Caco-2 (cell line): Measurements from ENCODE around the gene NRXN3. TPM values are rescaled to one million over a fixed set of nuclear protein-coding genes. Genes with fewer than 3 reads are reported as not detected.

ENCODE experiments used
- BruUV-seq: library from RNA; stranded (reverse); fragments of 400-500 nt; replicated peaks from 2 replicates; lab custom pipeline; 2021; lab: Mats Ljungman, UMichigan
- CTCF ChIA-PET: fragments of 300-600 bp; sonication (Branson Sonifier 250); formaldehyde crosslinking; loops from one replicate; lab custom pipeline; 2022; ENCODE audit warnings: antibody characterized with exemption; lab: Charles Lee
- POLR2A ChIA-PET: fragments of 300-600 bp; sonication (Branson Sonifier 250); formaldehyde crosslinking; loops from one replicate; lab custom pipeline; 2022; ENCODE audit warnings: antibody characterized with exemption; lab: Charles Lee
- DNase-seq, 2 experiments: peaks; one replicate each; pipeline versions ENCODE4 v3.0.0 to v3.0.0-alpha.2; 2020 to 2022
- H3K27me3 ChIP-seq: replicated peaks from 2 replicates; pipeline ENCODE4 v1.6.0; 2011; ENCODE audit warnings: low read length; ENCODE audit not compliant: control insufficient read depth, insufficient read depth
- H3K36me3 ChIP-seq: 2 replicates; pipeline ENCODE4 v1.5.1; 2011; ENCODE audit warnings: low read length; ENCODE audit not compliant: control insufficient read depth, insufficient read depth
- H3K4me1 ChIP-seq: fragments of 250-450 bp; sonication (Bioruptor Pico); 2 replicates; pipeline ENCODE4 v1.5.1; 2020; ENCODE audit warnings: mild to moderate bottlenecking
- H3K4me3 ChIP-seq: 2 replicates; pipeline ENCODE4 v1.5.1; 2011; ENCODE audit warnings: low read depth, mild to moderate bottlenecking, control low read depth, low read length
- H3K9me3 ChIP-seq: fragments of 250-450 bp; sonication (Bioruptor Pico); 2 replicates; pipeline ENCODE4 v1.5.1; 2020; ENCODE audit warnings: mild to moderate bottlenecking, moderate library complexity
- H3K27ac Mint-ChIP-seq: one replicate; pipeline ENCODE4 v1.8.0; 2022; ENCODE audit warnings: mixed read lengths; ENCODE audit not compliant: unreplicated experiment
- H3K27me3 Mint-ChIP-seq: one replicate; pipeline ENCODE4 v1.8.0; 2022; ENCODE audit warnings: mixed read lengths; ENCODE audit not compliant: insufficient read depth, unreplicated experiment
- H3K36me3 Mint-ChIP-seq: one replicate; pipeline ENCODE4 v1.8.0; 2022; ENCODE audit warnings: mild to moderate bottlenecking, mixed read lengths; ENCODE audit not compliant: insufficient read depth, unreplicated experiment
- H3K4me1 Mint-ChIP-seq: one replicate; pipeline ENCODE4 v1.8.0; 2022; ENCODE audit warnings: low read depth, mixed read lengths; ENCODE audit not compliant: unreplicated experiment
- H3K4me3 Mint-ChIP-seq: one replicate; pipeline ENCODE4 v1.8.0; 2022; ENCODE audit warnings: mild to moderate bottlenecking, moderate library complexity, mixed read lengths; ENCODE audit not compliant: unreplicated experiment
- H3K9me3 Mint-ChIP-seq: one replicate; pipeline ENCODE4 v1.8.0; 2022; ENCODE audit warnings: mixed read lengths; ENCODE audit not compliant: unreplicated experiment
- intact Hi-C: fragments of 100-400 bp; cut with micrococcal nuclease; formaldehyde crosslinking; loops from one replicate; pipeline ENCODE4 v1.10.0; 2022; ENCODE audit not compliant: unreplicated experiment
- total RNA-seq: library from RNA; stranded (reverse); gene quantifications from 2 replicates; pipeline ENCODE4 v1.2.3, GENCODE V29; 2022
- TF ChIP-seq, protein P1 (sequence below), 2 experiments: fragments of 200-600 bp in 1 of 2; IDR thresholded peaks; 1 replicate in 1 of 2; 2 replicates in 1 of 2; pipeline versions ENCODE4 v1.5.1 to v1.8.0; 2011 to 2022; ENCODE audit warnings: antibody characterized with exemption in 1 of 2, control low read depth in 1 of 2, inconsistent platforms in 1 of 2, low read depth in 1 of 2, low read length in 1 of 2, mild to moderate bottlenecking in 1 of 2, moderate library complexity in 1 of 2; ENCODE audit not compliant: insufficient read depth in 1 of 2, severe bottlenecking in 1 of 2, unreplicated experiment in 1 of 2

The NRXN3 gene
- total RNA-seq, 1 experiment from 2014 or later, result 12.4 TPM

- Mint-ChIP-seq H3K4me3 (no peak overlapping the region), H3K4me1 (peaks cover 8% of the 10 kb centered on the region), H3K27ac (no peak overlapping the region), H3K36me3 (no peaks in the 10 kb centered on the region), H3K9me3 (no peaks in the 10 kb centered on the region), H3K27me3 (no peaks in the 10 kb centered on the region)
- Histone ChIP-seq H3K27me3 (no peaks in the 10 kb centered on the region), H3K36me3 (no peaks in the 10 kb centered on the region), H3K4me1 (peaks cover 15% of the 10 kb centered on the region), H3K4me3 (no peak overlapping the region), H3K9me3 (no peaks in the 10 kb centered on the region)
- CTCF ChIA-PET, result no interaction called here
- DNase-seq, result no peak
- POLR2A ChIA-PET, result no interaction called here
- intact Hi-C loops, result no loop called here
- no TSS peak for BruUV-seq
- TF ChIP-seq, protein P1, sequence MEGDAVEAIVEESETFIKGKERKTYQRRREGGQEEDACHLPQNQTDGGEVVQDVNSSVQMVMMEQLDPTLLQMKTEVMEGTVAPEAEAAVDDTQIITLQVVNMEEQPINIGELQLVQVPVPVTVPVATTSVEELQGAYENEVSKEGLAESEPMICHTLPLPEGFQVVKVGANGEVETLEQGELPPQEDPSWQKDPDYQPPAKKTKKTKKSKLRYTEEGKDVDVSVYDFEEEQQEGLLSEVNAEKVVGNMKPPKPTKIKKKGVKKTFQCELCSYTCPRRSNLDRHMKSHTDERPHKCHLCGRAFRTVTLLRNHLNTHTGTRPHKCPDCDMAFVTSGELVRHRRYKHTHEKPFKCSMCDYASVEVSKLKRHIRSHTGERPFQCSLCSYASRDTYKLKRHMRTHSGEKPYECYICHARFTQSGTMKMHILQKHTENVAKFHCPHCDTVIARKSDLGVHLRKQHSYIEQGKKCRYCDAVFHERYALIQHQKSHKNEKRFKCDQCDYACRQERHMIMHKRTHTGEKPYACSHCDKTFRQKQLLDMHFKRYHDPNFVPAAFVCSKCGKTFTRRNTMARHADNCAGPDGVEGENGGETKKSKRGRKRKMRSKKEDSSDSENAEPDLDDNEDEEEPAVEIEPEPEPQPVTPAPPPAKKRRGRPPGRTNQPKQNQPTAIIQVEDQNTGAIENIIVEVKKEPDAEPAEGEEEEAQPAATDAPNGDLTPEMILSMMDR (IDR thresholded peaks at IDR 0.05; ENCODE audit: insufficient read depth in 1 of 2, low read depth in 1 of 2, low read length in 1 of 2, severe bottlenecking in 1 of 2, unreplicated experiment in 1 of 2), result no peak
Measured at GRCh38 chr14:79083356-79083755, 913.2 kb downstream of the NRXN3 start.

DNA sequence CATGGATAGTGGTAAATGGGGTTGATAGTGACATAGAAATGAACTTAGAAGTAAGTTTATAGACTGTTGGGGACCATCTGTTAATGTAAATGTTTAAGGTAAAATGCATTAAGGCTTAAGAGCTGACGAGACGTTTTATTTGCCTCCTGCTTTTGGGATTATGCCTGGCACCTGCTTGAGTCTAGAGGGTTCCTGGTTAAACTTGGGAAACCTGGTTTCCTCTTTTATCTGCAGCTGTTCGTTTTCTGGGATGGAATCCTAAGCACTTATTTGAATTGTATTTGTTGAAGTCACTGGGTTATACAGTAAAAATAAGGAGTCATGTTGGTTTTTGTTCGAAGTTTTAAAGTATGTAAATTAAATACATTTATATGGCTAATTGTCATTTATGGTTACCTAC, 914.7 kb downstream of the NRXN3 start:
- H3K36me3 Mint-ChIP-seq, result no peaks in the 10 kb centered on the region
- no peak for DNase-seq
- ChIA-PET CTCF (no interaction called here), POLR2A (no interaction called here)
- H3K27ac Mint-ChIP-seq, result no peak overlapping the region
- no peaks in the 10 kb centered on the region for H3K27me3 Mint-ChIP-seq
- Histone ChIP-seq H3K9me3 (no peaks in the 10 kb centered on the region), H3K4me3 (no peak overlapping the region), H3K4me1 (no peaks in the 10 kb centered on the region), H3K36me3 (no peaks in the 10 kb centered on the region), H3K27me3 (no peaks in the 10 kb centered on the region)
- H3K9me3 Mint-ChIP-seq, result no peaks in the 10 kb centered on the region
- H3K4me3 Mint-ChIP-seq, result no peak overlapping the region
- H3K4me1 Mint-ChIP-seq, result no peaks in the 10 kb centered on the region
- BruUV-seq, result no TSS peak
- TF ChIP-seq, protein P1 (IDR thresholded peaks at IDR 0.05; ENCODE audit: insufficient read depth in 1 of 2, low read depth in 1 of 2, low read length in 1 of 2, severe bottlenecking in 1 of 2, unreplicated experiment in 1 of 2), result no peak
- intact Hi-C loops, result no loop called here

DNA sequence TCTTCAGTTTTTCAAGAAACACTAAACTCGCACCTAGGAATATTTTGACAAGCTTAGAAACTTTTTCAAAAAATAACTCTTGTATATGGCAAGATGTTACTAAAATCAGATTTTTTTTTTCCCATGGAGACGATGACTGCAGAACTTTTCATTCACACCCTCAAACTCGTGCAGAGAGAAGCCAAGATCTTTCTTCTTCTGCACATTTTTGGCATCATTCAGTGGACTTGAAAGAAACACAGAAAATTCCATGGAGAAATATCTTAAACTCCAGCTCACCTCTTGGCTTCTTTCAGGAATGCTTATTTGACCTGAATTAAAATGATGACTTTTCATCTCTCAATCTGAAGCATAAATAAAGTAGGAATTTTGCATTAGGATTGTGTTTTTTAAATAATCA, 919.4 kb downstream of the NRXN3 start:
- TF ChIP-seq, protein P1 (IDR thresholded peaks at IDR 0.05; ENCODE audit: insufficient read depth in 1 of 2, low read depth in 1 of 2, low read length in 1 of 2, severe bottlenecking in 1 of 2, unreplicated experiment in 1 of 2), result no peak
- H3K4me1 ChIP-seq, result no peaks in the 10 kb centered on the region
- no peak overlapping the region for H3K4me3 ChIP-seq
- ChIA-PET POLR2A (no interaction called here), CTCF (interaction anchor here (0.6 kb wide), 1 partner anchor 274 kb away, joined by 5 read pairs; no protein-coding TSS in a partner anchor)
- Mint-ChIP-seq H3K9me3 (no peaks in the 10 kb centered on the region), H3K4me3 (no peak overlapping the region), H3K4me1 (no peaks in the 10 kb centered on the region), H3K36me3 (no peaks in the 10 kb centered on the region), H3K27ac (no peak overlapping the region), H3K27me3 (no peaks in the 10 kb centered on the region)
- intact Hi-C loops, result no loop called here
- no TSS peak for BruUV-seq
- no peaks in the 10 kb centered on the region for H3K36me3 ChIP-seq
- no peaks in the 10 kb centered on the region for H3K9me3 ChIP-seq
- DNase-seq, result no peak
- no peaks in the 10 kb centered on the region for H3K27me3 ChIP-seq
